NCI-H2107 (cell line): ENCODE data around the gene BUD23.
"Not testable (repeated sequence)": the region's sequence is repeated elsewhere in the genome, so short reads cannot be mapped to it uniquely, and the experiment has no call there.

Source experiments
- DNase-seq: peaks from one replicate; lab custom pipeline; 2025; lab: John Stamatoyannopoulos, UW

Gene BUD23

GRCh38 chr7:73719806-73720169 lies 36.4 kb downstream of the BUD23 start:
- DNase-seq, result no peak

GRCh38 chr7:73720443-73720842 lies 37.0 kb downstream of the BUD23 start:
- DNase-seq, result not testable (repeated sequence)

GRCh38 chr7:73721377-73721817 lies 38.0 kb downstream of the BUD23 start:
- DNase-seq, result no peak

- not testable (repeated sequence) for DNase-seq
Measured at GRCh38 chr7:73722182-73722581, 38.8 kb downstream of the BUD23 start.

GRCh38 chr7:73722785-73723184 lies 39.4 kb downstream of the BUD23 start:
- DNase-seq, result no peak

GRCh38 chr7:73723813-73724212 lies 40.4 kb downstream of the BUD23 start:
- no peak for DNase-seq

- no peak for DNase-seq
Measured at GRCh38 chr7:73726083-73726466, 42.7 kb downstream of the BUD23 start.

- no peak for DNase-seq
Measured at GRCh38 chr7:73727952-73728351, 44.6 kb downstream of the BUD23 start.

- DNase-seq, result no peak
Measured at GRCh38 chr7:73728551-73728950, 45.2 kb downstream of the BUD23 start.

GRCh38 chr7:73730485-73730884 lies 47.1 kb downstream of the BUD23 start:
- no peak for DNase-seq

GRCh38 chr7:73732397-73732796 lies 49.0 kb downstream of the BUD23 start:
- no peak for DNase-seq

GRCh38 chr7:73734619-73735527 lies 51.5 kb downstream of the BUD23 start:
- DNase-seq, result peak; percentile 84

GRCh38 chr7:73735528-73735905 lies 52.1 kb downstream of the BUD23 start:
- no peak for DNase-seq

- no peak for DNase-seq
Measured at GRCh38 chr7:73736885-73737284, 53.5 kb downstream of the BUD23 start.

GRCh38 chr7:73737491-73738219 lies 54.3 kb downstream of the BUD23 start:
- DNase-seq, result no peak

GRCh38 chr7:73738220-73738611 lies 54.8 kb downstream of the BUD23 start:
- no peak for DNase-seq

GRCh38 chr7:73738612-73739386 lies 55.4 kb downstream of the BUD23 start, which contains the start of gene ABHD11:
ABHD11 (minus strand) TSS chr7:73738802; CDS start chr7:73738770, 32 bp downstream.
- DNase-seq, result peak; percentile 99

- DNase-seq, result no peak
Measured at GRCh38 chr7:73739387-73739767, 56.0 kb downstream of the BUD23 start.

- no peak for DNase-seq
Measured at GRCh38 chr7:73740212-73740611, 56.8 kb downstream of the BUD23 start.

- DNase-seq, result no peak
Measured at GRCh38 chr7:73740771-73741170, 57.4 kb downstream of the BUD23 start.

GRCh38 chr7:73741600-73741999 lies 58.2 kb downstream of the BUD23 start:
- peak; percentile 86 for DNase-seq

GRCh38 chr7:73742338-73742752 lies 58.9 kb downstream of the BUD23 start:
- no peak for DNase-seq
